HCT116 (cell line): ENCODE measurements around the gene ZNF432.

Experiments used
- TF ChIP-seq, protein P1 (sequence below), 3 experiments: fragments of 200-600 bp in 1 of 3; sonication (generic) in 1 of 3; IDR thresholded peaks in 2 of 3; conservative IDR thresholded peaks in 1 of 3; 2 replicates each; pipeline ENCODE4 v1.5.1; 2012 to 2017; ENCODE audit warnings: low read depth in 2 of 3, low read length in 2 of 3, antibody characterized with exemption in 1 of 3, borderline replicate concordance in 1 of 3, control low read depth in 1 of 3, mild to moderate bottlenecking in 1 of 3, mixed read lengths in 1 of 3, mixed run types in 1 of 3, moderate library complexity in 1 of 3; ENCODE audit not compliant: insufficient read depth in 1 of 3
- TF ChIP-seq, protein P2 (sequence below): IDR thresholded peaks from 2 replicates; pipeline ENCODE4 v1.6.1; 2012

DNA sequence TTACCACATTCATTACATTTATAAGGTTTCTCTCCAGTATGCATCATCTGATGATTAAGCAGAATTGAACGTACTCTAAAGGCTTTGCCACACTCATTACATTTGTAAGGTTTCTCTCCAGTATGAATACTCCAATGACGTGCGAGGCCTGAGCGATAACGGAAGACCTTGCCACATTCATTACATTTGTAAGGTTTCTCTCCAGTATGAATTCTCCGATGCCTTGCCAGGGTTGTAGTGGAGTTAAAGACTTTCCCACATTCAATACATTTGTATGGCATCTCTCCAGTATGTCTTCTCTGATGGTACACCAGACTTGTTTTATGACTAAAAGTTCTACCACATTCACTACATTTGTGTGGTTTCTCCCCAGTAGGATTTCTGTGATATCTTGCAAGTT is 16.8 kb upstream of the ZNF432 start:
- TF ChIP-seq, protein P1, sequence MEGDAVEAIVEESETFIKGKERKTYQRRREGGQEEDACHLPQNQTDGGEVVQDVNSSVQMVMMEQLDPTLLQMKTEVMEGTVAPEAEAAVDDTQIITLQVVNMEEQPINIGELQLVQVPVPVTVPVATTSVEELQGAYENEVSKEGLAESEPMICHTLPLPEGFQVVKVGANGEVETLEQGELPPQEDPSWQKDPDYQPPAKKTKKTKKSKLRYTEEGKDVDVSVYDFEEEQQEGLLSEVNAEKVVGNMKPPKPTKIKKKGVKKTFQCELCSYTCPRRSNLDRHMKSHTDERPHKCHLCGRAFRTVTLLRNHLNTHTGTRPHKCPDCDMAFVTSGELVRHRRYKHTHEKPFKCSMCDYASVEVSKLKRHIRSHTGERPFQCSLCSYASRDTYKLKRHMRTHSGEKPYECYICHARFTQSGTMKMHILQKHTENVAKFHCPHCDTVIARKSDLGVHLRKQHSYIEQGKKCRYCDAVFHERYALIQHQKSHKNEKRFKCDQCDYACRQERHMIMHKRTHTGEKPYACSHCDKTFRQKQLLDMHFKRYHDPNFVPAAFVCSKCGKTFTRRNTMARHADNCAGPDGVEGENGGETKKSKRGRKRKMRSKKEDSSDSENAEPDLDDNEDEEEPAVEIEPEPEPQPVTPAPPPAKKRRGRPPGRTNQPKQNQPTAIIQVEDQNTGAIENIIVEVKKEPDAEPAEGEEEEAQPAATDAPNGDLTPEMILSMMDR (IDR thresholded peaks at IDR 0.05 in 2 of 3, conservative IDR thresholded peaks at IDR 0.05 in 1 of 3; ENCODE audit: borderline replicate concordance in 1 of 3, insufficient read depth in 1 of 3, low read depth in 2 of 3, low read length in 2 of 3) = no peak
- TF ChIP-seq, protein P2, sequence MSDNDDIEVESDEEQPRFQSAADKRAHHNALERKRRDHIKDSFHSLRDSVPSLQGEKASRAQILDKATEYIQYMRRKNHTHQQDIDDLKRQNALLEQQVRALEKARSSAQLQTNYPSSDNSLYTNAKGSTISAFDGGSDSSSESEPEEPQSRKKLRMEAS = no peak
